ENCODE measurements around the gene NDUFA5.

DNA sequence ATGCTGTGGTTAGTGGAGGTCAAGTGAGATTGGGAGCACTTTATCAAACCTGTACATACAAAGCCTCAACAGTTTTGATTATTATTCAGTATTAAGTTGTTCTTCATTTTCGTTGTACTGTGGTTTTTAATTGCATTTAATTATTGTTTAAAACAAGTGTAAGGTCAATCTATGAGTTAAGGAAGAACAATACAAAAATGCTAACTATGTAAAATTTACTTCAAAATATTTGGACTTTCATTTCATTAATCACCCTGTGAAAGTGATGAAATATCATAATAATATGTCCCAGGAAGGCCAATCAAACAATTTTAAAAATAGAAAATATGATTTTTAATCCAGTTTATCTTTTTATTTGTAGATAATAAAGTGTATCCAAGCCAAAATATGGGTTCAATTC lies 13.6 kb upstream of the NDUFA5 start:
- TF ChIP-seq, protein P1, sequence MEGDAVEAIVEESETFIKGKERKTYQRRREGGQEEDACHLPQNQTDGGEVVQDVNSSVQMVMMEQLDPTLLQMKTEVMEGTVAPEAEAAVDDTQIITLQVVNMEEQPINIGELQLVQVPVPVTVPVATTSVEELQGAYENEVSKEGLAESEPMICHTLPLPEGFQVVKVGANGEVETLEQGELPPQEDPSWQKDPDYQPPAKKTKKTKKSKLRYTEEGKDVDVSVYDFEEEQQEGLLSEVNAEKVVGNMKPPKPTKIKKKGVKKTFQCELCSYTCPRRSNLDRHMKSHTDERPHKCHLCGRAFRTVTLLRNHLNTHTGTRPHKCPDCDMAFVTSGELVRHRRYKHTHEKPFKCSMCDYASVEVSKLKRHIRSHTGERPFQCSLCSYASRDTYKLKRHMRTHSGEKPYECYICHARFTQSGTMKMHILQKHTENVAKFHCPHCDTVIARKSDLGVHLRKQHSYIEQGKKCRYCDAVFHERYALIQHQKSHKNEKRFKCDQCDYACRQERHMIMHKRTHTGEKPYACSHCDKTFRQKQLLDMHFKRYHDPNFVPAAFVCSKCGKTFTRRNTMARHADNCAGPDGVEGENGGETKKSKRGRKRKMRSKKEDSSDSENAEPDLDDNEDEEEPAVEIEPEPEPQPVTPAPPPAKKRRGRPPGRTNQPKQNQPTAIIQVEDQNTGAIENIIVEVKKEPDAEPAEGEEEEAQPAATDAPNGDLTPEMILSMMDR (IDR thresholded peaks at IDR 0.05): no peak
- TF ChIP-seq POLR2AphosphoS5 (IDR thresholded peaks at IDR 0.05; ENCODE audit: low read depth, low read length) (no peak), TCF7L2 (IDR thresholded peaks at IDR 0.05; ENCODE audit: low read depth, low read length) (no peak), SIN3A (IDR thresholded peaks at IDR 0.05; ENCODE audit: borderline replicate concordance, insufficient read depth, low read depth, low read length) (no peak)
- TF ChIP-seq, protein P2, sequence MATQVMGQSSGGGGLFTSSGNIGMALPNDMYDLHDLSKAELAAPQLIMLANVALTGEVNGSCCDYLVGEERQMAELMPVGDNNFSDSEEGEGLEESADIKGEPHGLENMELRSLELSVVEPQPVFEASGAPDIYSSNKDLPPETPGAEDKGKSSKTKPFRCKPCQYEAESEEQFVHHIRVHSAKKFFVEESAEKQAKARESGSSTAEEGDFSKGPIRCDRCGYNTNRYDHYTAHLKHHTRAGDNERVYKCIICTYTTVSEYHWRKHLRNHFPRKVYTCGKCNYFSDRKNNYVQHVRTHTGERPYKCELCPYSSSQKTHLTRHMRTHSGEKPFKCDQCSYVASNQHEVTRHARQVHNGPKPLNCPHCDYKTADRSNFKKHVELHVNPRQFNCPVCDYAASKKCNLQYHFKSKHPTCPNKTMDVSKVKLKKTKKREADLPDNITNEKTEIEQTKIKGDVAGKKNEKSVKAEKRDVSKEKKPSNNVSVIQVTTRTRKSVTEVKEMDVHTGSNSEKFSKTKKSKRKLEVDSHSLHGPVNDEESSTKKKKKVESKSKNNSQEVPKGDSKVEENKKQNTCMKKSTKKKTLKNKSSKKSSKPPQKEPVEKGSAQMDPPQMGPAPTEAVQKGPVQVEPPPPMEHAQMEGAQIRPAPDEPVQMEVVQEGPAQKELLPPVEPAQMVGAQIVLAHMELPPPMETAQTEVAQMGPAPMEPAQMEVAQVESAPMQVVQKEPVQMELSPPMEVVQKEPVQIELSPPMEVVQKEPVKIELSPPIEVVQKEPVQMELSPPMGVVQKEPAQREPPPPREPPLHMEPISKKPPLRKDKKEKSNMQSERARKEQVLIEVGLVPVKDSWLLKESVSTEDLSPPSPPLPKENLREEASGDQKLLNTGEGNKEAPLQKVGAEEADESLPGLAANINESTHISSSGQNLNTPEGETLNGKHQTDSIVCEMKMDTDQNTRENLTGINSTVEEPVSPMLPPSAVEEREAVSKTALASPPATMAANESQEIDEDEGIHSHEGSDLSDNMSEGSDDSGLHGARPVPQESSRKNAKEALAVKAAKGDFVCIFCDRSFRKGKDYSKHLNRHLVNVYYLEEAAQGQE (IDR thresholded peaks at IDR 0.05; ENCODE audit: insufficient read depth in 1 of 2, low read depth in 2 of 2, low read length in 1 of 2): no peak

All from Panc1 (cell line).